ENCODE data around the gene ABTB1.

GRCh38 chr3:127712881-127713771 lies 40.4 kb downstream of the ABTB1 start:
- TF ChIP-seq CTCF (IDR thresholded peaks at IDR 0.05; ENCODE audit: low read depth, low read length) (no peak), EZH2phosphoT487 (IDR thresholded peaks at IDR 0.05; ENCODE audit: low read depth) (no peak)

Measured in OCI-LY3 (cell line).